ENCODE data around the gene CEP350. TPM values are rescaled to one million over a fixed set of nuclear protein-coding genes. Genes with fewer than 3 reads are reported as not detected.

Gene CEP350
- total RNA-seq, 1 experiment from 2014 or later = 42.3 TPM

DNA sequence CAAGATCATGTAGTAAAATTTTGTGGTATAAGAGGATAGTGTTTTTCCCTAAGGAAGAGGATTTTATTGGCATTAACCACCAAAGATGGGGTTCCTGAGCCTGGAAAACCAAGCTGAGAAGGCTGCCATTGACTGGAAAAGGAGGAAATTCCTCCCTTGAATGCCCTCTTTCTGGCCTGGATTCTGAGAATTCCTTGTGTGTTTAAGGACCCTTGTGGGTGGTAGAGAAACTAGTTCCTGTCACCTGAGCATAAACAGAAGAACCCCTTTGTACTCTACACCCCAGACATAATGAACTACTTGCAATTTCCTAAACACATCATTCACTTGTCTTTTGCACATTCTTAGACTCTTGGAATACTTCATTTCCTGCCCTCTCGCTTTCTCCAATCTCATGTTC lies 33.1 kb upstream of the CEP350 start:
- TF ChIP-seq, protein P1, sequence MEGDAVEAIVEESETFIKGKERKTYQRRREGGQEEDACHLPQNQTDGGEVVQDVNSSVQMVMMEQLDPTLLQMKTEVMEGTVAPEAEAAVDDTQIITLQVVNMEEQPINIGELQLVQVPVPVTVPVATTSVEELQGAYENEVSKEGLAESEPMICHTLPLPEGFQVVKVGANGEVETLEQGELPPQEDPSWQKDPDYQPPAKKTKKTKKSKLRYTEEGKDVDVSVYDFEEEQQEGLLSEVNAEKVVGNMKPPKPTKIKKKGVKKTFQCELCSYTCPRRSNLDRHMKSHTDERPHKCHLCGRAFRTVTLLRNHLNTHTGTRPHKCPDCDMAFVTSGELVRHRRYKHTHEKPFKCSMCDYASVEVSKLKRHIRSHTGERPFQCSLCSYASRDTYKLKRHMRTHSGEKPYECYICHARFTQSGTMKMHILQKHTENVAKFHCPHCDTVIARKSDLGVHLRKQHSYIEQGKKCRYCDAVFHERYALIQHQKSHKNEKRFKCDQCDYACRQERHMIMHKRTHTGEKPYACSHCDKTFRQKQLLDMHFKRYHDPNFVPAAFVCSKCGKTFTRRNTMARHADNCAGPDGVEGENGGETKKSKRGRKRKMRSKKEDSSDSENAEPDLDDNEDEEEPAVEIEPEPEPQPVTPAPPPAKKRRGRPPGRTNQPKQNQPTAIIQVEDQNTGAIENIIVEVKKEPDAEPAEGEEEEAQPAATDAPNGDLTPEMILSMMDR (IDR thresholded peaks at IDR 0.05; ENCODE audit: unreplicated experiment) = no peak
- Mint-ChIP-seq H3K36me3 (ENCODE audit: insufficient read depth, unreplicated experiment) (peaks cover 16% of the 10 kb centered on the region), H3K27ac (ENCODE audit: unreplicated experiment) (no peak overlapping the region), H3K9me3 (ENCODE audit: low read depth, unreplicated experiment) (no peaks in the 10 kb centered on the region), H3K27me3 (ENCODE audit: unreplicated experiment) (no peaks in the 10 kb centered on the region), H3K4me1 (ENCODE audit: low read depth, unreplicated experiment) (peaks cover 23% of the 10 kb centered on the region), H3K4me3 (ENCODE audit: low read depth, unreplicated experiment) (no peak overlapping the region)
- intact Hi-C loops (cut with micrococcal nuclease; ENCODE audit: unreplicated experiment) = no loop called here
- no peak for DNase-seq
- CTCF ChIA-PET = no interaction called here
- BruUV-seq (replicated peaks) = no TSS peak

DNA sequence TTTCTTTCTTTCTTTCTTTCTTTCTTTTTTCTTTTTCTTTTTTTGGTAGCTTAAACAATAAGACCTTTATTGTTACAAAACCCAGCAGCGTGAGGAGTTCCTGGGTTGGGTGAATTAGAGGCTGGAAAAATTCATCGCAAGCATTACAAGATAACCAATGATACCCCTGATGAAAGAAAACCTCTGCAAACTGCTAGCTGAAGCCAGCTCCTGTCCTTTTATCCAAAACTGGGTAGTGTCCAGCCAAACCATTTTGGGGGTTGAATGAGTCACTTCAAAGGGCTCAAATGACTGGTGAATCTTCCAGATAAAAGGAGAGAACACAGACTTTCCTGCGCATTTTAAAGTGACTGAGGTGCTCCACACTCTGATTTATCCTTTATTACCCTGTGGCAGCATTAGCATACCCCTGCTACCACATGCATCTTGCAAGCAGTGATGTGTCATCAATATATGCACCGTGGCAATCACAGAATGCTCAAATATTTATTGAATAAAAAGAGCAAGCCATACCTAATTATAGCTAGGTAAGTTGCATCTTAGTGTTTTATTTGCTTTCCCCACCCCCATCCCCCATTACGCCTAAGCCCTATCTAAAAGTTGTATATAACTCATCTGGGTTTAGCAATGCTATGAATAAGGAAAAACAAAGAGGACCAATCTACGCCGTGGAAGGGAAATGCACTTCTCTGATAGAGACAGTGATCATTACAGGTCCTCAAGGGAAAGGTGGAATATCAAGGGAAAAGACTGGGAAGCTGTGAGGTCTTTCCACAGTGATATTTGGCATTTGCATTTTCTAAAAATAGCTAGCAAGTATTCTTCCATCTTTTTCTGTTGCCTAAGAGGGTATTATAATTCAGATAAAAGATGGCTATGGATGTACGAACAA lies 32.4 kb upstream of the CEP350 start:
- Mint-ChIP-seq H3K4me3 (ENCODE audit: low read depth, unreplicated experiment) (no peak overlapping the region), H3K4me1 (ENCODE audit: low read depth, unreplicated experiment) (peaks cover 26% of the 10 kb centered on the region), H3K9me3 (ENCODE audit: low read depth, unreplicated experiment) (no peaks in the 10 kb centered on the region), H3K36me3 (ENCODE audit: insufficient read depth, unreplicated experiment) (peaks cover 12% of the 10 kb centered on the region), H3K27ac (ENCODE audit: unreplicated experiment) (no peak overlapping the region), H3K27me3 (ENCODE audit: unreplicated experiment) (no peaks in the 10 kb centered on the region)
- TF ChIP-seq, protein P1 (IDR thresholded peaks at IDR 0.05; ENCODE audit: unreplicated experiment) = no peak
- intact Hi-C loops (cut with micrococcal nuclease; ENCODE audit: unreplicated experiment) = no loop called here
- no peak for DNase-seq
- CTCF ChIA-PET = no interaction called here
- BruUV-seq (replicated peaks) = no TSS peak

DNA sequence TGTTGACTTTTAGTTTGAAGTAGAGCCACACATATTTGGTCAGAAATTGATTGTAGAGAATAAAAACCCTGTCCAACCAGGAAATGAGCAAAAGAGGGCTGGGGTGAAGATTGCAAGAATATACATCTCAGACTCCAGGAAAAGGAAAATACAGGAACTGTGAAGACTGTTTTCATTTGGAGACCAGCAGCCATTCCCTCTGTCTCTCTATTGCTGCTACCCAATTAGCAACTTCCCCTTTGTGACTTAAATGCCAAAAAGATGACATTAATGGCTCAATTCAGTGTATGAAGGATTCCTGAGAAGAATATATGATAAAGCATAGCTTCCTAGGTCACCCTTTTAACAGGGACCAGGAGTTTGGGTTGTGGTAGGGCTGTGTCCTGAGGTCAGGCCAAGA lies 31.6 kb upstream of the CEP350 start:
- CTCF ChIA-PET = interaction anchor here (0.5 kb wide), 1 partner anchor 917 kb away, joined by 3 read pairs; no protein-coding TSS in a partner anchor
- Mint-ChIP-seq H3K9me3 (ENCODE audit: low read depth, unreplicated experiment) (no peaks in the 10 kb centered on the region), H3K27ac (ENCODE audit: unreplicated experiment) (no peak overlapping the region), H3K4me1 (ENCODE audit: low read depth, unreplicated experiment) (peaks cover 26% of the 10 kb centered on the region), H3K36me3 (ENCODE audit: insufficient read depth, unreplicated experiment) (peaks cover 12% of the 10 kb centered on the region), H3K4me3 (ENCODE audit: low read depth, unreplicated experiment) (no peak overlapping the region), H3K27me3 (ENCODE audit: unreplicated experiment) (no peaks in the 10 kb centered on the region)
- BruUV-seq (replicated peaks) = no TSS peak
- TF ChIP-seq, protein P1 (IDR thresholded peaks at IDR 0.05; ENCODE audit: unreplicated experiment) = no peak
- intact Hi-C loops (cut with micrococcal nuclease; ENCODE audit: unreplicated experiment) = no loop called here
- DNase-seq = no peak

DNA sequence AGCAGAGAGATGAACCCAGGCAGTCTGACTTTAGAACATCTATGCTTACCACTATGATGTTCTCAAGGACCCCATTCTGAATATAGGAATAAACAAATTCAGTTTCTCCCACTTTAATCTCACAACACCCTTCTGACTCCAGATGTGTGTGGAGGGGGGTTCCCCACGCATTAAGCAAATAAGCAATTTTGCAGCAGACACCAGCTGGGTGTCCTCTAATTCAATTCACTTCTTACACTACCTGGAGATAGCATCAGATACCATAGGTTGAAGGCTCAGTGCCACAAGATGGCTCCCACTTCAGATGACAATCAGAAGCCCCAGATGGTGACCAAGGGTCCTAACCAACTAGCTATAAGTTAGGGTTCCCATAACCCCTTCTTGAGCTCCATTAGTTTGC lies 30.3 kb upstream of the CEP350 start:
- Mint-ChIP-seq H3K4me1 (ENCODE audit: low read depth, unreplicated experiment) (peaks cover 26% of the 10 kb centered on the region), H3K36me3 (ENCODE audit: insufficient read depth, unreplicated experiment) (peaks cover 6% of the 10 kb centered on the region), H3K27me3 (ENCODE audit: unreplicated experiment) (no peaks in the 10 kb centered on the region), H3K27ac (ENCODE audit: unreplicated experiment) (no peak overlapping the region), H3K4me3 (ENCODE audit: low read depth, unreplicated experiment) (no peak overlapping the region), H3K9me3 (ENCODE audit: low read depth, unreplicated experiment) (no peaks in the 10 kb centered on the region)
- intact Hi-C loops (cut with micrococcal nuclease; ENCODE audit: unreplicated experiment) = no loop called here
- CTCF ChIA-PET = interaction anchor here (0.5 to 1.5 kb wide), 2 partner anchors 41 to 380 kb away, joined by 3 to 5 read pairs; no protein-coding TSS in a partner anchor
- no peak for DNase-seq
- BruUV-seq (replicated peaks) = no TSS peak
- TF ChIP-seq, protein P1 (IDR thresholded peaks at IDR 0.05; ENCODE audit: unreplicated experiment) = no peak

Data from Calu3 (cell line).